H1 (cell line): ENCODE measurements around the gene LGALS3. TPM values are rescaled to one million over a fixed set of nuclear protein-coding genes. Genes with fewer than 3 reads are reported as not detected.

Source experiments
- CTCF ChIA-PET: fragments of 300-600 bp; sonication (Branson Sonifier 250); formaldehyde crosslinking; loops from one replicate; lab custom pipeline; 2021; ENCODE audit not compliant: partially characterized antibody; lab: Charles Lee
- POLR2A ChIA-PET: fragments of 300-600 bp; sonication (Branson Sonifier 250); formaldehyde crosslinking; loops from one replicate; lab custom pipeline; 2021; ENCODE audit warnings: inconsistent platforms; ENCODE audit not compliant: partially characterized antibody; lab: Charles Lee
- DNase-seq, 2 experiments: peaks; one replicate each; pipeline versions ENCODE4 v3.0.0 to v3.0.0-alpha.2; 2010 to 2022; ENCODE audit warnings: low spot score in 2 of 2, low read depth in 1 of 2, mixed read lengths in 1 of 2
- FAIRE-seq: peaks from 2 replicates; lab custom pipeline; 2011; peaks lifted over from hg19 to GRCh38; lab: Jason Lieb, UNC
- H2AFZ ChIP-seq: 2 replicates; pipeline ENCODE4 v1.8.1; 2012; ENCODE audit warnings: low read length, inconsistent platforms
- H2AK5ac ChIP-seq: 2 replicates; pipeline ENCODE4 v1.6.1; 2013; ENCODE audit warnings: low read depth, low read length
- H2BK120ac ChIP-seq: replicated peaks from 2 replicates; pipeline ENCODE3; 2013; ENCODE audit warnings: low read depth, low read length, inconsistent platforms
- H2BK12ac ChIP-seq: 2 replicates; pipeline ENCODE4 v1.6.1; 2013; ENCODE audit warnings: low read depth, low read length
- H2BK15ac ChIP-seq: 2 replicates; pipeline ENCODE4 v1.6.1; 2013; ENCODE audit warnings: low read length
- H2BK20ac ChIP-seq: 2 replicates; pipeline ENCODE4 v1.6.1; 2013; ENCODE audit warnings: low read length
- H2BK5ac ChIP-seq: 2 replicates; pipeline ENCODE4 v1.6.1; 2013; ENCODE audit warnings: low read depth, low read length
- H3K14ac ChIP-seq: 2 replicates; pipeline ENCODE4 v1.6.1; 2013; ENCODE audit warnings: inconsistent platforms; ENCODE audit not compliant: insufficient read length
- H3K18ac ChIP-seq: 2 replicates; pipeline ENCODE4 v1.6.1; 2013; ENCODE audit warnings: low read length; ENCODE audit errors: extremely low read depth
- H3K23ac ChIP-seq: 2 replicates; pipeline ENCODE4 v1.6.1; 2013; ENCODE audit warnings: inconsistent platforms; ENCODE audit not compliant: insufficient read length
- H3K23me2 ChIP-seq: 2 replicates; pipeline ENCODE4 v1.6.1; 2013; ENCODE audit warnings: low read depth, low read length
- H3K27ac ChIP-seq: 2 replicates; pipeline ENCODE4 v1.6.1; 2011; ENCODE audit warnings: low read depth, low read length, inconsistent platforms
- H3K27me3 ChIP-seq, 4 experiments: replicated peaks in 1 of 4; 1 replicate in 1 of 4; 2 replicates in 3 of 4; pipeline versions ENCODE4 v1.6.1 to v1.8.1; 2011 to 2013; ENCODE audit warnings: low read length in 3 of 4, mild to moderate bottlenecking in 3 of 4, inconsistent platforms in 2 of 4, mixed read lengths in 2 of 4, moderate library complexity in 1 of 4; ENCODE audit not compliant: control insufficient read depth in 3 of 4, insufficient read depth in 3 of 4; ENCODE audit errors: extremely low read depth in 1 of 4
- H3K36me3 ChIP-seq, 4 experiments: 2 replicates each; pipeline versions ENCODE4 v1.6.1 to v1.8.1; 2011 to 2013; ENCODE audit warnings: mild to moderate bottlenecking in 4 of 4, low read length in 3 of 4, moderate library complexity in 2 of 4, control low read depth in 1 of 4, inconsistent platforms in 1 of 4; ENCODE audit not compliant: insufficient read depth in 4 of 4, control insufficient read depth in 2 of 4
- H3K4ac ChIP-seq: replicated peaks from 2 replicates; pipeline ENCODE3; 2013; ENCODE audit warnings: low read length, low read depth, mixed read lengths, inconsistent platforms; ENCODE audit not compliant: insufficient read length
- H3K4me1 ChIP-seq, 4 experiments: replicated peaks in 1 of 4; 1 replicate in 1 of 4; 2 replicates in 3 of 4; pipeline versions ENCODE4 v1.6.1 to v1.8.1; 2011 to 2013; ENCODE audit warnings: low read length in 3 of 4, inconsistent platforms in 2 of 4, mixed read lengths in 1 of 4; ENCODE audit not compliant: insufficient read depth in 4 of 4, control insufficient read depth in 3 of 4
- H3K4me2 ChIP-seq, 2 experiments: 2 replicates each; pipeline versions ENCODE4 v1.6.1 to v1.8.1; 2011 to 2013; ENCODE audit warnings: low read depth in 2 of 2, low read length in 2 of 2, control low read depth in 1 of 2, inconsistent platforms in 1 of 2, mild to moderate bottlenecking in 1 of 2; ENCODE audit not compliant: insufficient read depth in 1 of 2
- H3K4me3 ChIP-seq, 4 experiments: fragments of 200-600, 300-600 bp in 1 of 4; sonication (generic), shearing (Covaris generic), sonication (Bioruptor Twin) in 1 of 4; 2 replicates each; pipeline versions ENCODE4 v1.5.1 to v1.8.1; 2011 to 2016; ENCODE audit warnings: low read length in 4 of 4, low read depth in 3 of 4, control low read depth in 2 of 4, inconsistent platforms in 2 of 4, mild to moderate bottlenecking in 2 of 4, mixed read lengths in 1 of 4, moderate library complexity in 1 of 4; ENCODE audit not compliant: insufficient read depth in 2 of 4; ENCODE audit errors: extremely low read depth in 1 of 4
- H3K56ac ChIP-seq: replicated peaks from 2 replicates; pipeline ENCODE3; 2013; ENCODE audit warnings: low read depth, mild to moderate bottlenecking, mixed read lengths, low read length, inconsistent platforms; ENCODE audit not compliant: insufficient read length
- H3K79me1 ChIP-seq: 2 replicates; pipeline ENCODE4 v1.6.1; 2013; ENCODE audit warnings: low read depth, low read length, control low read depth
- H3K79me2 ChIP-seq, 2 experiments: 2 replicates each; pipeline versions ENCODE4 v1.6.1 to v1.8.1; 2012 to 2013; ENCODE audit warnings: low read length in 2 of 2, mild to moderate bottlenecking in 2 of 2, inconsistent platforms in 1 of 2; ENCODE audit not compliant: insufficient read depth in 2 of 2, control insufficient read depth in 1 of 2
- H3K9ac ChIP-seq, 4 experiments: replicated peaks in 1 of 4; 1 replicate in 1 of 4; 2 replicates in 3 of 4; pipeline versions ENCODE4 v1.6.1 to v1.8.1; 2011 to 2013; ENCODE audit warnings: low read depth in 3 of 4, low read length in 3 of 4, control low read depth in 2 of 4, mild to moderate bottlenecking in 2 of 4, moderate library complexity in 2 of 4, inconsistent platforms in 1 of 4; ENCODE audit errors: extremely low read depth in 1 of 4
- H3K9me3 ChIP-seq, 2 experiments: 2 replicates each; pipeline versions ENCODE4 v1.6.1 to v1.8.1; 2012 to 2013; ENCODE audit warnings: mild to moderate bottlenecking in 2 of 2, moderate library complexity in 2 of 2, control low read depth in 1 of 2, inconsistent platforms in 1 of 2, low read depth in 1 of 2, low read length in 1 of 2, mixed read lengths in 1 of 2; ENCODE audit not compliant: insufficient read depth in 2 of 2
- H4K20me1 ChIP-seq, 2 experiments: replicated peaks in 1 of 2; 2 replicates each; pipeline versions ENCODE3 to v1.8.1; 2011 to 2013; ENCODE audit warnings: inconsistent platforms in 2 of 2, low read length in 2 of 2, mild to moderate bottlenecking in 1 of 2; ENCODE audit not compliant: insufficient read depth in 2 of 2, control insufficient read depth in 1 of 2
- H4K5ac ChIP-seq: 2 replicates; pipeline ENCODE4 v1.6.1; 2013; ENCODE audit warnings: low read length, low read depth, mixed read lengths, inconsistent platforms; ENCODE audit not compliant: insufficient read length
- H4K8ac ChIP-seq: 2 replicates; pipeline ENCODE4 v1.8.0; 2013; ENCODE audit warnings: mild to moderate bottlenecking, moderate library complexity, low read length, inconsistent platforms; ENCODE audit not compliant: insufficient read depth; ENCODE audit errors: extremely low read depth
- H4K91ac ChIP-seq: replicated peaks from 2 replicates; pipeline ENCODE3; 2013; ENCODE audit warnings: low read length, mixed read lengths, inconsistent platforms; ENCODE audit not compliant: insufficient read length
- CEBPB ChIP-seq: IDR thresholded peaks from 2 replicates; pipeline ENCODE4 v1.6.1; 2012; ENCODE audit warnings: low read depth, low read length
- CHD2 ChIP-seq: IDR thresholded peaks from 2 replicates; pipeline ENCODE4 v1.6.1; 2012; ENCODE audit warnings: low read length, improper control_type of control experiment
- GTF2F1 ChIP-seq: IDR thresholded peaks from 2 replicates; pipeline ENCODE4 v1.6.1; 2012; ENCODE audit warnings: low read depth, low read length, improper control_type of control experiment, borderline replicate concordance
- HDAC6 ChIP-seq: IDR thresholded peaks from one replicate; pipeline ENCODE4 v1.7.1; 2012; ENCODE audit warnings: low read depth, mild to moderate bottlenecking, inconsistent platforms, low read length, moderate library complexity
- KDM5A ChIP-seq: fragments of 200-600 bp; IDR thresholded peaks from 2 replicates; pipeline ENCODE4 v1.7.1; 2012; ENCODE audit warnings: mild to moderate bottlenecking, low read length, inconsistent platforms, mixed read lengths
- POLR2AphosphoS5 ChIP-seq: IDR thresholded peaks from 2 replicates; pipeline ENCODE4 v1.6.1; 2011; ENCODE audit warnings: low read depth, low read length
- polyA plus RNA-seq, 7 experiments: library from polyadenylated mRNA; depleted of rRNA in 3 of 7; stranded (reverse) in 5 of 7; unstranded in 2 of 7; fragments of >200 nt in 5 of 7; fragments of 200-250 nt in 2 of 7; gene quantifications; 1 replicate in 5 of 7; 2 replicates in 1 of 7; 4 replicates in 1 of 7; pipeline versions ENCODE4 v1.2.1 to v1.2.3, GENCODE V29; 2011 to 2013; ENCODE audit warnings: missing spikeins in 2 of 7, mixed read lengths in 2 of 7
- total RNA-seq: library from RNA; stranded (reverse); fragmentation: NEBNext Ultra II Directional; extraction: Animal tissue kit (Norgen Biotek cat#: 25700); gene quantifications from 2 replicates; pipeline ENCODE4 v1.2.1, GENCODE V29; 2021
- TF ChIP-seq, protein P1 (sequence below): IDR thresholded peaks from 2 replicates; pipeline ENCODE4 v1.6.1; 2012; ENCODE audit warnings: inconsistent platforms

LGALS3 gene
- total and polyA plus RNA-seq, 2 of the 8 experiments (the other 6 are each of a cell fraction or from before 2014, with no cell fraction given), result 9.7 to 14.5 TPM

DNA sequence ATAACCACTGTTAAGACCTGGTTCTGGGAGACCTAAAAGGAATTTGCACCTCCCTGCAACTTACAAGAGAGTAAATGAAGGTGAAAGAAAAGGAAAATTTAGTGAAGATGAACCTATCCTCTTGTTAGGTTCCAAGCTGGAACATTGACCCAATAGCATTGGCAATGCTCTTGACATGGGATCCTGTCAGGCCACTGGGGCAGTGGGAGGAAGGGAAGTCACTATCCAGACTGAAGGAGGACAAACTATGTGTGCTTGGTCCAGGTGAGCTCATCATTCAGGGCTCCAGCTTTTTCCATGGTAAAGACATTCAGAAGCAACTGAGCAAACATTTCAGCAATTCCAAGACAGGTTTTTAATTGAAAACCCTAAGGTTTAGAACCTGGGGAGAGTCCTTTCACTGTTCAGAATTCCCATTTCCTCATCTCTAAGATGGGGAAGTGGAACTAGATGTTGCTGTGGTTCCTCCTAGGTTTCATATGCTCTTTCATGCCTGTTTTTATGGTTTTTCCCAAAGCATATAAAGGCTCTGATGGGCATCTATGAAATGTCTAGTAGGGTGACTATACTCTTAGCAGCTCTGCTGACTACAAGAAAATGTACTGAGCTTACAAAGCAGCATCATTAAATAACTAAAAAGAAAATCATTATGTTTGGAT is 44.5 kb upstream of the LGALS3 start:
- Histone ChIP-seq H4K91ac (no peak overlapping the region), H3K14ac (no peak overlapping the region), H3K4me2 (no peak overlapping the region), H3K18ac (no peak overlapping the region), H3K4me1 (no peaks in the 10 kb centered on the region), H3K9ac (no peak overlapping the region), H2BK12ac (no peak overlapping the region), H3K56ac (no peak overlapping the region), H3K4me3 (no peak overlapping the region), H2BK15ac (no peak overlapping the region), H3K4ac (no peak overlapping the region), H2BK5ac (no peak overlapping the region), H2BK20ac (no peak overlapping the region), H3K79me1 (no peaks in the 10 kb centered on the region), H3K27ac (no peak overlapping the region), H3K23ac (no peak overlapping the region), H2BK120ac (no peak overlapping the region), H3K9me3 (no peaks in the 10 kb centered on the region), H4K20me1 (no peaks in the 10 kb centered on the region), H2AK5ac (no peak overlapping the region), H3K36me3 (no peaks in the 10 kb centered on the region), H4K8ac (no peak overlapping the region), H3K27me3 (no peaks in the 10 kb centered on the region), H3K79me2 (no peaks in the 10 kb centered on the region), H3K23me2 (no peaks in the 10 kb centered on the region), H4K5ac (no peak overlapping the region), H2AFZ (no peak overlapping the region)
- DNase-seq (peak in 1 of 2 experiments; percentile 10), FAIRE-seq (no peak)
- TF ChIP-seq POLR2AphosphoS5 (no peak), CEBPB (no peak), GTF2F1 (no peak), KDM5A (no peak), HDAC6 (no peak), CHD2 (no peak)
- TF ChIP-seq, protein P1, sequence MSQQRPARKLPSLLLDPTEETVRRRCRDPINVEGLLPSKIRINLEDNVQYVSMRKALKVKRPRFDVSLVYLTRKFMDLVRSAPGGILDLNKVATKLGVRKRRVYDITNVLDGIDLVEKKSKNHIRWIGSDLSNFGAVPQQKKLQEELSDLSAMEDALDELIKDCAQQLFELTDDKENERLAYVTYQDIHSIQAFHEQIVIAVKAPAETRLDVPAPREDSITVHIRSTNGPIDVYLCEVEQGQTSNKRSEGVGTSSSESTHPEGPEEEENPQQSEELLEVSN, result no peak
- ChIA-PET CTCF (interaction anchor here (0.7 to 1.5 kb wide), 5 partner anchors 12 to 53 kb away, joined by 3 to 10 read pairs (median 4); no protein-coding TSS in a partner anchor), POLR2A (interaction anchor here (0.9 kb wide), 2 partner anchors 18 to 25 kb away, joined by 3 read pairs; no protein-coding TSS in a partner anchor)
